ENCODE results near the gene AKNA.

GRCh38 chr9:114308361-114308950, 79.3 kb downstream of the AKNA start:
- TF ChIP-seq, protein P1, sequence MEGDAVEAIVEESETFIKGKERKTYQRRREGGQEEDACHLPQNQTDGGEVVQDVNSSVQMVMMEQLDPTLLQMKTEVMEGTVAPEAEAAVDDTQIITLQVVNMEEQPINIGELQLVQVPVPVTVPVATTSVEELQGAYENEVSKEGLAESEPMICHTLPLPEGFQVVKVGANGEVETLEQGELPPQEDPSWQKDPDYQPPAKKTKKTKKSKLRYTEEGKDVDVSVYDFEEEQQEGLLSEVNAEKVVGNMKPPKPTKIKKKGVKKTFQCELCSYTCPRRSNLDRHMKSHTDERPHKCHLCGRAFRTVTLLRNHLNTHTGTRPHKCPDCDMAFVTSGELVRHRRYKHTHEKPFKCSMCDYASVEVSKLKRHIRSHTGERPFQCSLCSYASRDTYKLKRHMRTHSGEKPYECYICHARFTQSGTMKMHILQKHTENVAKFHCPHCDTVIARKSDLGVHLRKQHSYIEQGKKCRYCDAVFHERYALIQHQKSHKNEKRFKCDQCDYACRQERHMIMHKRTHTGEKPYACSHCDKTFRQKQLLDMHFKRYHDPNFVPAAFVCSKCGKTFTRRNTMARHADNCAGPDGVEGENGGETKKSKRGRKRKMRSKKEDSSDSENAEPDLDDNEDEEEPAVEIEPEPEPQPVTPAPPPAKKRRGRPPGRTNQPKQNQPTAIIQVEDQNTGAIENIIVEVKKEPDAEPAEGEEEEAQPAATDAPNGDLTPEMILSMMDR (IDR thresholded peaks at IDR 0.05): no peak
- no peak for TF ChIP-seq POLR2AphosphoS5 (IDR thresholded peaks at IDR 0.05; ENCODE audit: low read depth, low read length)
- TF ChIP-seq YY1 (IDR thresholded peaks at IDR 0.05; ENCODE audit: low read depth): no peak
- TF ChIP-seq, protein P2, sequence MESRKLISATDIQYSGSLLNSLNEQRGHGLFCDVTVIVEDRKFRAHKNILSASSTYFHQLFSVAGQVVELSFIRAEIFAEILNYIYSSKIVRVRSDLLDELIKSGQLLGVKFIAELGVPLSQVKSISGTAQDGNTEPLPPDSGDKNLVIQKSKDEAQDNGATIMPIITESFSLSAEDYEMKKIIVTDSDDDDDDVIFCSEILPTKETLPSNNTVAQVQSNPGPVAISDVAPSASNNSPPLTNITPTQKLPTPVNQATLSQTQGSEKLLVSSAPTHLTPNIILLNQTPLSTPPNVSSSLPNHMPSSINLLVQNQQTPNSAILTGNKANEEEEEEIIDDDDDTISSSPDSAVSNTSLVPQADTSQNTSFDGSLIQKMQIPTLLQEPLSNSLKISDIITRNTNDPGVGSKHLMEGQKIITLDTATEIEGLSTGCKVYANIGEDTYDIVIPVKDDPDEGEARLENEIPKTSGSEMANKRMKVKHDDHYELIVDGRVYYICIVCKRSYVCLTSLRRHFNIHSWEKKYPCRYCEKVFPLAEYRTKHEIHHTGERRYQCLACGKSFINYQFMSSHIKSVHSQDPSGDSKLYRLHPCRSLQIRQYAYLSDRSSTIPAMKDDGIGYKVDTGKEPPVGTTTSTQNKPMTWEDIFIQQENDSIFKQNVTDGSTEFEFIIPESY (IDR thresholded peaks at IDR 0.05; ENCODE audit: borderline replicate concordance, low read depth): no peak
- TF ChIP-seq FOXJ3 (CRISPR knock-in tag; IDR thresholded peaks at IDR 0.05): no peak
- TF ChIP-seq RAD21 (IDR thresholded peaks at IDR 0.05; ENCODE audit: low read length): no peak
- no peak for TF ChIP-seq JUND (IDR thresholded peaks at IDR 0.05)
- TF ChIP-seq EP300 (IDR thresholded peaks at IDR 0.05; ENCODE audit: borderline replicate concordance in 1 of 2, low read depth in 1 of 2, low read length in 1 of 2): no peak
